HUES48 (cell line): ENCODE measurements around the gene PHF10.
A peak's percentile ranks its signal among the peaks of the same experiment; 100 is the strongest.

ENCODE experiments used
- H3K27ac ChIP-seq: one replicate; pipeline ENCODE4 v1.7.0; 2013; ENCODE audit warnings: low read depth, low read length, inconsistent platforms
- H3K27me3 ChIP-seq: 2 replicates; pipeline ENCODE4 v1.6.1; 2013; ENCODE audit warnings: mild to moderate bottlenecking, low read length; ENCODE audit not compliant: control insufficient read depth, insufficient read depth
- H3K36me3 ChIP-seq: 2 replicates; pipeline ENCODE4 v1.6.1; 2013; ENCODE audit warnings: low read length; ENCODE audit not compliant: control insufficient read depth, insufficient read depth
- H3K4me1 ChIP-seq: 2 replicates; pipeline ENCODE4 v1.6.1; 2013; ENCODE audit warnings: mild to moderate bottlenecking, low read length; ENCODE audit not compliant: control insufficient read depth, insufficient read depth
- H3K4me3 ChIP-seq: 2 replicates; pipeline ENCODE4 v1.5.1; 2013; ENCODE audit warnings: mild to moderate bottlenecking, low read depth, low read length
- H3K9ac ChIP-seq: 2 replicates; pipeline ENCODE4 v1.6.1; 2013; ENCODE audit warnings: mild to moderate bottlenecking, low read depth, low read length, moderate library complexity
- H3K9me3 ChIP-seq: 2 replicates; pipeline ENCODE4 v1.6.1; 2013; ENCODE audit warnings: low read length; ENCODE audit not compliant: control insufficient read depth, insufficient read depth

The PHF10 gene

GRCh38 chr6:169745405-169745804, 21.1 kb upstream of the PHF10 start:
- Histone ChIP-seq H3K27ac (no peak overlapping the region), H3K4me3 (no peak overlapping the region), H3K9me3 (no peaks in the 10 kb centered on the region), H3K36me3 (no peaks in the 10 kb centered on the region), H3K9ac (no peak overlapping the region), H3K4me1 (peaks cover 5% of the 10 kb centered on the region; the same call in 1 of the 2 replicates), H3K27me3 (no peaks in the 10 kb centered on the region)

GRCh38 chr6:169741344-169741743, 17.0 kb upstream of the PHF10 start:
- H3K9ac ChIP-seq: no peak overlapping the region
- no peaks in the 10 kb centered on the region for H3K36me3 ChIP-seq
- no peaks in the 10 kb centered on the region for H3K9me3 ChIP-seq
- H3K4me3 ChIP-seq: no peak overlapping the region
- 0 out of 2 replicates have a peak, but pooled peaks cover 8% of the 10 kb centered on the region for H3K4me1 ChIP-seq
- H3K27me3 ChIP-seq: no peaks in the 10 kb centered on the region
- no peak overlapping the region for H3K27ac ChIP-seq

GRCh38 chr6:169738976-169739529, 14.8 kb upstream of the PHF10 start:
- no peak overlapping the region for H3K9ac ChIP-seq
- H3K36me3 ChIP-seq: no peaks in the 10 kb centered on the region
- no peaks in the 10 kb centered on the region for H3K9me3 ChIP-seq
- H3K27ac ChIP-seq: no peak overlapping the region
- no peak overlapping the region for H3K4me3 ChIP-seq
- no peaks in the 10 kb centered on the region for H3K27me3 ChIP-seq
- H3K4me1 ChIP-seq: 0 out of 2 replicates have a peak, but pooled peaks cover 8% of the 10 kb centered on the region

- Histone ChIP-seq H3K9ac (no peak overlapping the region), H3K9me3 (no peaks in the 10 kb centered on the region), H3K36me3 (no peaks in the 10 kb centered on the region), H3K4me3 (no peak overlapping the region), H3K27me3 (no peaks in the 10 kb centered on the region), H3K4me1 (0 out of 2 replicates have a peak, but pooled peaks cover 8% of the 10 kb centered on the region), H3K27ac (no peak overlapping the region)
Measured at GRCh38 chr6:169738204-169738975, 14.1 kb upstream of the PHF10 start.

GRCh38 chr6:169729961-169730360, 5.7 kb upstream of the PHF10 start:
- no peaks in the 10 kb centered on the region for H3K27me3 ChIP-seq
- no peaks in the 10 kb centered on the region for H3K9me3 ChIP-seq
- peaks cover 6% of the 10 kb centered on the region; the same call in 1 of the 2 replicates for H3K4me1 ChIP-seq
- H3K27ac ChIP-seq: no peak overlapping the region
- H3K36me3 ChIP-seq: no peaks in the 10 kb centered on the region
- no peak overlapping the region for H3K9ac ChIP-seq
- H3K4me3 ChIP-seq: no peak overlapping the region

- no peak overlapping the region for H3K4me3 ChIP-seq
- H3K36me3 ChIP-seq: no peaks in the 10 kb centered on the region
- no peaks in the 10 kb centered on the region for H3K9me3 ChIP-seq
- no peak overlapping the region for H3K9ac ChIP-seq
- peaks cover 7% of the 10 kb centered on the region; the same call in 1 of the 2 replicates for H3K27me3 ChIP-seq
- H3K27ac ChIP-seq: no peak overlapping the region
- H3K4me1 ChIP-seq: peaks cover 15% of the 10 kb centered on the region
Measured at GRCh38 chr6:169726963-169727362, 2.7 kb upstream of the PHF10 start.

- Histone ChIP-seq H3K4me1 (peaks cover 17% of the 10 kb centered on the region), H3K9ac (no peak overlapping the region), H3K4me3 (peak overlapping the region; percentile 82), H3K9me3 (no peaks in the 10 kb centered on the region), H3K27ac (no peak overlapping the region), H3K27me3 (peaks cover 7% of the 10 kb centered on the region; the same call in 1 of the 2 replicates), H3K36me3 (no peaks in the 10 kb centered on the region)
Measured at GRCh38 chr6:169726049-169726400, 1.7 kb upstream of the PHF10 start.

GRCh38 chr6:169725125-169726048, 1.1 kb upstream of the PHF10 start:
- H3K9me3 ChIP-seq: no peaks in the 10 kb centered on the region
- no peaks in the 10 kb centered on the region; the same call in 1 of the 2 replicates for H3K36me3 ChIP-seq
- H3K9ac ChIP-seq: peak overlapping the region; percentile 90
- H3K27ac ChIP-seq: peak overlapping the region; percentile 97
- H3K27me3 ChIP-seq: peaks cover 7% of the 10 kb centered on the region; the same call in 1 of the 2 replicates
- H3K4me3 ChIP-seq: peak overlapping the region; percentile 82
- H3K4me1 ChIP-seq: peaks cover 17% of the 10 kb centered on the region

GRCh38 chr6:169723991-169724493, 258 bp downstream of the PHF10 start:
- Histone ChIP-seq H3K4me1 (peaks cover 17% of the 10 kb centered on the region), H3K27ac (peak overlapping the region; percentile 84), H3K9ac (peak overlapping the region; percentile 47; the same call in 1 of the 2 replicates), H3K27me3 (peaks cover 7% of the 10 kb centered on the region; the same call in 1 of the 2 replicates), H3K36me3 (peaks cover 5% of the 10 kb centered on the region; the same call in 1 of the 2 replicates), H3K9me3 (no peaks in the 10 kb centered on the region), H3K4me3 (peak overlapping the region; percentile 63; the same call in 1 of the 2 replicates)

GRCh38 chr6:169723200-169723909, 945 bp downstream of the PHF10 start:
- Histone ChIP-seq H3K9ac (peak overlapping the region; percentile 27; the same call in 1 of the 2 replicates), H3K36me3 (peaks cover 11% of the 10 kb centered on the region), H3K9me3 (no peaks in the 10 kb centered on the region), H3K27ac (peak overlapping the region; percentile 64), H3K4me3 (peak overlapping the region; percentile 89), H3K27me3 (peaks cover 7% of the 10 kb centered on the region; the same call in 1 of the 2 replicates), H3K4me1 (peaks cover 17% of the 10 kb centered on the region)
